ENCODE data around the gene ATG2B.

GRCh38 chr14:96407935-96408570, 44.9 kb upstream of the ATG2B start:
- no peak for TF ChIP-seq POLR2A (IDR thresholded peaks at IDR 0.05)
- TF ChIP-seq POLR2AphosphoS5 (IDR thresholded peaks at IDR 0.05): no peak
